MCF 10A (cell line): ENCODE data around the gene SLC13A4. TPM values are rescaled to one million over a fixed set of nuclear protein-coding genes. Genes with fewer than 3 reads are reported as not detected.

Experiments used
- BruUV-seq: library from RNA; stranded (reverse); fragments of 400-500 nt; replicated peaks from 2 replicates; lab custom pipeline; 2021; lab: Mats Ljungman, UMichigan
- CTCF ChIA-PET: fragments of 300-600 bp; sonication (Branson Sonifier 250); formaldehyde crosslinking; extraction: SDS; loops from one replicate; lab custom pipeline; 2021; ENCODE audit warnings: antibody characterized with exemption, inconsistent platforms; lab: Yijun Ruan, JAX
- POLR2A ChIA-PET: fragments of 300-600, 350-650 bp; sonication (Branson Sonifier 250); formaldehyde crosslinking; extraction: SDS; loops from one replicate; lab custom pipeline; 2020; ENCODE audit warnings: antibody characterized with exemption, inconsistent platforms; lab: Yijun Ruan, JAX
- DNase-seq: peaks from one replicate; pipeline ENCODE4 v3.0.0-alpha.2; 2018; ENCODE audit not compliant: unreplicated experiment
- H3K27ac Mint-ChIP-seq: one replicate; pipeline ENCODE4 v1.8.0; 2022; ENCODE audit warnings: mild to moderate bottlenecking, low read depth, mixed read lengths; ENCODE audit not compliant: unreplicated experiment
- H3K27me3 Mint-ChIP-seq: one replicate; pipeline ENCODE4 v1.8.0; 2022; ENCODE audit warnings: mixed read lengths; ENCODE audit not compliant: insufficient read depth, unreplicated experiment
- H3K36me3 Mint-ChIP-seq: one replicate; pipeline ENCODE4 v1.8.0; 2022; ENCODE audit warnings: mild to moderate bottlenecking, moderate library complexity, mixed read lengths; ENCODE audit not compliant: insufficient read depth, unreplicated experiment
- H3K4me1 Mint-ChIP-seq: one replicate; pipeline ENCODE4 v1.8.0; 2022; ENCODE audit warnings: mixed read lengths; ENCODE audit not compliant: insufficient read depth, unreplicated experiment
- H3K4me3 Mint-ChIP-seq: one replicate; pipeline ENCODE4 v1.8.0; 2022; ENCODE audit warnings: mild to moderate bottlenecking, moderate library complexity, mixed read lengths; ENCODE audit not compliant: unreplicated experiment
- H3K9me3 Mint-ChIP-seq: one replicate; pipeline ENCODE4 v1.8.0; 2022; ENCODE audit warnings: mixed read lengths; ENCODE audit not compliant: unreplicated experiment
- CTCF ChIP-seq: fragments of 200-600 bp; IDR thresholded peaks from one replicate; pipeline ENCODE4 v1.8.0; 2022; ENCODE audit warnings: antibody characterized with exemption, mild to moderate bottlenecking; ENCODE audit not compliant: unreplicated experiment
- intact Hi-C: fragments of 100-400 bp; cut with micrococcal nuclease; formaldehyde crosslinking; loops from 2 replicates; pipeline ENCODE4 v1.14.1; 2022
- total RNA-seq: library from RNA; stranded (reverse); gene quantifications from 2 replicates; pipeline ENCODE4 v1.2.3, GENCODE V29; 2022

SLC13A4 gene
- total RNA-seq, 1 experiment from 2014 or later = not detected

DNA sequence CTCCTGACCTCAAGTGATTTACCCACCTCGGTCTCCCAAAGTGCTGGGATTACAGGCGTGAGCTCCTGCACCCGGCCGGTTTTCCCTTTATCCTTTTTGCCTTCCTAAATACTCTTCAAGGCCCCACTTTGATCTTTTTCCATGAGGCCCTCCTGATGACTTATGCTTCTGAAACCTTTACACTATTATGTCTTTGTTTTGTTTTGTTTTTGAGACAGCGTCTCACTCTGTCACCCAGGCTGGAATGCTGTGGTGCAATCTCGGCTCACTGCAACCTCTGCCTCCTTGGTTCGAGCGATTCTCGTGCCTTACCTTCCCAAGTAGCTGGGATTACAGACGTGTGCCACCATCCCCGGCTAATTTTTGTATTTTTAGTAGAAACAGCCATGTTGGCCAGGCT is 61.8 kb downstream of the SLC13A4 start:
- Mint-ChIP-seq H3K27me3 (no peaks in the 10 kb centered on the region), H3K4me3 (no peak overlapping the region), H3K9me3 (no peaks in the 10 kb centered on the region), H3K4me1 (peaks cover 43% of the 10 kb centered on the region), H3K36me3 (peaks cover 14% of the 10 kb centered on the region), H3K27ac (peak overlapping the region; percentile 16)
- no peak for DNase-seq
- ChIA-PET POLR2A (no interaction called here), CTCF (interaction anchor here (0.5 to 7.2 kb wide), 5 partner anchors 7 to 344 kb away, joined by 3 to 68 read pairs (median 4); no protein-coding TSS in a partner anchor)
- TF ChIP-seq CTCF = no peak
- BruUV-seq = no TSS peak
- intact Hi-C loops = no loop called here

DNA sequence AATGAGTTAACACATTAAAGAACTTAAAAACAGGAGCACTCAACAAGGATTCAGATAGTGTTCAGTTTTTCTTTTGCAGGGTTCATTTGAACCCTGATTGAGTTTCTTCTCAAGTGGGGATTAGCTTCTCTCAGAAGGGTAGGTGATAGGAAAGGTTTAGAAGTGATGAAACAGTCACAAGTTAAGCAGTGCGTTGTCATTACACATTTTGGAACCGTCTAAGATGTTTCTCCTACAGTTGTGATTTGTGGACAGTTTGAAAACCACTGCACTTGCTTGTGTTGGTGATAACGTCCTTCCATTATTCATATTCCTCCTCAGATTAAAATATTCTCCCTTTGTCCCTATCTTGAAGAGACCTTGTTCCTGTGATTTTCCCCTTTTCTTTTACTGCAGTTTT is 62.9 kb downstream of the SLC13A4 start:
- Mint-ChIP-seq H3K9me3 (no peaks in the 10 kb centered on the region), H3K27me3 (no peaks in the 10 kb centered on the region), H3K27ac (peak overlapping the region; percentile 39), H3K4me1 (peaks cover 36% of the 10 kb centered on the region), H3K36me3 (peaks cover 14% of the 10 kb centered on the region), H3K4me3 (no peak overlapping the region)
- no peak for TF ChIP-seq CTCF
- DNase-seq = no peak
- ChIA-PET CTCF (interaction anchor here (1.1 to 7.2 kb wide), 5 partner anchors 9 to 390 kb away, joined by 3 to 68 read pairs (median 4); no protein-coding TSS in a partner anchor), POLR2A (interaction anchor here (0.6 to 3.5 kb wide), 3 partner anchors 11 to 312 kb away, joined by 3 to 17 read pairs (median 3); partner anchors contain the start of gene MTPN)
- BruUV-seq = no TSS peak
- intact Hi-C loops = no loop called here

DNA sequence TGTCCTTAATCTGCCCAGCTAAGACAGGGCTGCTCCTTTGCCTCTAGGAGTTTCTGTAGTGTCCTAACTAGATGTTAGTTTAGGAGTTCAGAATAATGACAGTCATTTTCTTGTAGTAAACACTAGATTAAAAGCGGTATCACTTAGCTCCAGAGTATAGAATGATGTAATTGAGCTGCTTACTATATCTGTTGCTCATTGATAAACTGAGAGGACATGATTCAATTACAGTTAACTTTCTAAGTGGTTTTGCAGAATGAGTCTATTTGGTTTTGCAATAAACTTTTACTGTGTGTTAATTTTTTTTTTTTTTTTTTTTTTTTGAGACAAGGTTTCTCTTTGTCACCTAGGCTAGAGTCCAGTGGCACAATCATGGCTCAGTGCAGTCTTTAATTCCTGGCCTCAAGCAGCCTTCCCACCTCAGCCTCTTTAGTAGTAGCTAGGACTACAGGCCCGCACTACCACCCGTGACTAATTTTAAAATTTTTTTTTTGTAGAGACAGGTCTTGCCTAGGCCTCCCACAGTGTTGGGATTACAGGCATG is 63.9 kb downstream of the SLC13A4 start:
- no peaks in the 10 kb centered on the region for H3K27me3 Mint-ChIP-seq
- no peak for TF ChIP-seq CTCF
- H3K4me1 Mint-ChIP-seq = peaks cover 31% of the 10 kb centered on the region
- DNase-seq = no peak
- H3K9me3 Mint-ChIP-seq = no peaks in the 10 kb centered on the region
- peaks cover 14% of the 10 kb centered on the region for H3K36me3 Mint-ChIP-seq
- CTCF ChIA-PET = interaction anchor here (0.5 to 7.2 kb wide), 10 partner anchors 9 to 1189 kb away, joined by 3 to 68 read pairs (median 6); no protein-coding TSS in a partner anchor
- intact Hi-C loops = no loop called here
- BruUV-seq = no TSS peak
- peak overlapping the region; percentile 97 for H3K4me3 Mint-ChIP-seq
- H3K27ac Mint-ChIP-seq = peak overlapping the region; percentile 98
- POLR2A ChIA-PET = interaction anchor here (0.8 to 3.5 kb wide), 6 partner anchors 8 to 81 kb away, joined by 3 to 42 read pairs (median 14); no protein-coding TSS in a partner anchor

DNA sequence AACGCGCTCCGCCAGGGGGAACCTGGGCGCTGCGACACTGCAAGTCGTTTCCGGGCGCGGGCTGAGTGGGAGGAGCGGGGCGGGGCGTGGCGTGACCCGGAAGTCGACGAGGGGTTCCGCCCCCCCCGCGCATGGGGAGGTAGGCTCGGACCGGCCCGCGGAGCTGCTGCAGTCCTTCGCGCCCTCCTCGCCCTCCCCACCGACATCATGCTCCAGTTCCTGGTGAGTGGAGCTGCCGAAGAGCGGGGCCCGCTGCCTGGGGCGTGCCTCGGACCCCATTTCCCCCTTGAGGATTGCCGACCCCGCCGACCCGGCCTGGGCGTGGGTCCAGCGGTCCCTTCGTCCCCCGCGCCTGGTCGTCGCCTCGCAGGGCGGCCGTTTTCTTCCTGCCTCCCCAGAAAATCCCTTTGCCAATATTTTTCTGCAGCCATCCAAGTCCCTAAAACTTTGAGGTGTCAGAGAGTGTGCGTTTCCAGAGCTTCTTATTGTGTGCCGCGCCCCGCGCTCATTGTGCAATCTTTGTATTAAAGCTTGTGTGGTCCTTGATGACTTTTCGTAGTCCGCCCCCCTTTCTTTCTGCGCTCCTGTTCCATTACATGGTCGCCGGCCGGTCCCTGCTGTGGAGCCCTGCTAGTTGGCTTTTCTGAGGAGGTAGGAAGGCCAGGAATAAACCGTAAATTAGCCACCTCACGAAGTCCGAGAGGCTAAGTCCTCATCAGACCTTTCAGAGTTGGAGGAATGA is 65.4 kb downstream of the SLC13A4 start, which contains the start of gene STMP1:
STMP1 (plus strand) TSS at position 142 of the 742 bp plus-strand sequence.
- TF ChIP-seq CTCF = no peak
- Mint-ChIP-seq H3K27me3 (no peaks in the 10 kb centered on the region), H3K4me1 (peaks cover 26% of the 10 kb centered on the region), H3K9me3 (no peaks in the 10 kb centered on the region), H3K4me3 (peak within 1 kb of the TSS; percentile 97), H3K36me3 (peaks cover 11% of the 10 kb centered on the region), H3K27ac (peak within 1 kb of the TSS; percentile 98)
- BruUV-seq = TSS peak; percentile 67
- DNase-seq = peak; percentile 92
- intact Hi-C loops = no loop called here
- CTCF ChIA-PET = interaction anchor here (0.6 to 7.2 kb wide), 15 partner anchors 11 to 427 kb away, joined by 3 to 68 read pairs (median 3); no protein-coding TSS in a partner anchor
- POLR2A ChIA-PET = interaction anchor here (0.7 to 3.5 kb wide), 26 partner anchors 7 to 409 kb away, joined by 3 to 42 read pairs (median 5); no protein-coding TSS in a partner anchor
